Testis (tissue), 3 donors: ENCODE results near the gene ANO1. TPM values are rescaled to one million over a fixed set of nuclear protein-coding genes. Genes with fewer than 3 reads are reported as not detected.

Experiments
- DNase-seq: peaks from one replicate; pipeline ENCODE4 v3.0.0-alpha.2; 2019
- H3K27ac ChIP-seq, 2 donors: fragments of 200-600 bp; sonication (generic); one replicate each; pipeline ENCODE4 v1.5.1; 2019
- H3K27me3 ChIP-seq: fragments of 200-600 bp; sonication (generic); one replicate; pipeline ENCODE4 v1.5.1; 2019
- H3K36me3 ChIP-seq: fragments of 200-600 bp; sonication (generic); one replicate; pipeline ENCODE4 v1.5.1; 2017; ENCODE audit warnings: low read depth; ENCODE audit errors: missing control alignments
- H3K4me1 ChIP-seq: fragments of 200-600 bp; sonication (generic); one replicate; pipeline ENCODE4 v1.5.1; 2019
- H3K4me3 ChIP-seq, 2 donors: fragments of 200-600 bp; sonication (generic); one replicate each; pipeline ENCODE4 v1.5.1; 2017 to 2019
- H3K9me3 ChIP-seq: fragments of 200-600 bp; sonication (generic); one replicate; pipeline ENCODE4 v1.5.1; 2017
- CTCF ChIP-seq, 3 experiments: fragments of 450-650 bp in 2 of 3; fragments of 200-600 bp in 1 of 3; sonication (generic) in 1 of 3; IDR thresholded peaks; one replicate each; pipeline ENCODE4 v1.5.1; 2016 to 2019; ENCODE audit warnings: antibody characterized with exemption in 3 of 3, mild to moderate bottlenecking in 2 of 3, moderate library complexity in 1 of 3
- POLR2A ChIP-seq: fragments of 450-650 bp; IDR thresholded peaks from one replicate; pipeline ENCODE4 v1.6.1; 2017; ENCODE audit warnings: antibody characterized with exemption, mild to moderate bottlenecking, moderate library complexity
- WGBS, 2 donors: methylation state at CpG; one replicate each; pipeline ENCODE4 v1.1.5; 2018; 5-methylcytosine and 5-hydroxymethylcytosine counted together
- intact Hi-C: fragments of 100-400 bp; cut with DNase I; formaldehyde crosslinking; loops from one replicate; pipeline ENCODE4 v1.15.1; 2023; ENCODE audit warnings: low total_unique reads
- polyA plus RNA-seq: library from polyadenylated mRNA; stranded (reverse); fragments of 350-450 nt; fragmentation: Illumina TruSeq; extraction: RNeasy Lipid Tissue Mini Kit (QIAGEN cat#74804); gene quantifications from one replicate; pipeline ENCODE4 v1.2.3, GENCODE V29; 2014; ENCODE audit warnings: low read depth, low replicate concordance; ENCODE audit not compliant: insufficient read depth
- total RNA-seq, 2 donors: library from RNA; depleted of rRNA; stranded (reverse); fragments of >200 nt; gene quantifications; one replicate each; pipeline ENCODE4 v1.2.3, GENCODE V29; 2016

Gene ANO1
- total and polyA plus RNA-seq, 3 donors from 2014 or later = 10.3 to 42.7 (median 25.4) TPM

- intact Hi-C loops = no loop called here
- Histone ChIP-seq H3K4me3 (no peak overlapping the region), H3K4me1 (peaks cover 9% of the 10 kb centered on the region), H3K9me3 (no peaks in the 10 kb centered on the region), H3K27ac (no peak overlapping the region), H3K36me3 (no peaks in the 10 kb centered on the region), H3K27me3 (no peaks in the 10 kb centered on the region)
- TF ChIP-seq POLR2A (no peak), CTCF (IDR thresholded peaks at IDR 0.05) (no peak)
- DNase-seq = no peak
- WGBS, 2 donors = 79 to 85% methylated on average over 10 to 15 of the region's 15 CpGs
Observed at GRCh38 chr11:70207531-70208131, 129.5 kb downstream of the ANO1 start.

- no peak for TF ChIP-seq POLR2A
- no peak for TF ChIP-seq CTCF (IDR thresholded peaks at IDR 0.05)
- Histone ChIP-seq H3K27ac (no peak overlapping the region), H3K9me3 (no peaks in the 10 kb centered on the region), H3K36me3 (no peaks in the 10 kb centered on the region), H3K4me3 (no peak overlapping the region), H3K27me3 (no peaks in the 10 kb centered on the region), H3K4me1 (peaks cover 6% of the 10 kb centered on the region)
- WGBS, 2 donors = 91 to 93% methylated on average over 6 of the region's 6 CpGs
- intact Hi-C loops = no loop called here
- no peak for DNase-seq
Observed at GRCh38 chr11:70209391-70209912, 131.3 kb downstream of the ANO1 start.

DNA sequence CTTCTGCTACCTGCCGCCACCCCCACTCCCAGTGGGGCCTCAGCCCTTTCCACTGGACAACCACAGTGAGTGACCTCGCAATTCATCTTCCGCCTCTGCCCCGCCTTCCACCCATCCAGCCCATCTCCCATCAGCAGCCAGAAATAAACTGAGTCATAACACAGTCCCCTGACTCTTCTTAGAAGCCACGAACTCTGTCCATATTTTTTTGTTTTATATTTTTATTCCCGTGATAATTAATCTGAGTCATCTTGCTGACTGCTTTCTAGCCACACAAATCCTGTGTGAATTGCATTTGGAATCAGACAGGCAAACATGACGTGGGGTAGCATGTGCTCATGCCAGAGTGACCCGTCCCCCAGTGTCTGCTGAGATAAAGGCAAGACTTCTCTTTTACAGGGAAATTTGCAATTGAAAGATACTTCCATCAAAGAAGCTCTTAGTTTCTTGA, 132.0 kb downstream of the ANO1 start:
- Histone ChIP-seq H3K9me3 (no peaks in the 10 kb centered on the region), H3K4me1 (no peaks in the 10 kb centered on the region), H3K4me3 (no peak overlapping the region), H3K36me3 (no peaks in the 10 kb centered on the region), H3K27me3 (no peaks in the 10 kb centered on the region), H3K27ac (no peak overlapping the region)
- WGBS, 2 donors = 79 to 88% methylated on average over 8 of the region's 8 CpGs
- no peak for DNase-seq
- intact Hi-C loops = no loop called here
- TF ChIP-seq POLR2A (no peak), CTCF (IDR thresholded peaks at IDR 0.05) (no peak)

GRCh38 chr11:70210530-70210929, 132.4 kb downstream of the ANO1 start:
- Histone ChIP-seq H3K36me3 (no peaks in the 10 kb centered on the region), H3K4me1 (no peaks in the 10 kb centered on the region), H3K27ac (no peak overlapping the region), H3K27me3 (no peaks in the 10 kb centered on the region), H3K4me3 (no peak overlapping the region), H3K9me3 (no peaks in the 10 kb centered on the region)
- intact Hi-C loops = no loop called here
- DNase-seq = no peak
- WGBS, 2 donors = 80 to 82% methylated on average over 5 of the region's 5 CpGs
- TF ChIP-seq POLR2A (no peak), CTCF (IDR thresholded peaks at IDR 0.05) (no peak)
